Right lobe of liver (tissue), 4 donors: ENCODE results near the gene DCAF17.

Experiments used
- CTCF ChIP-seq, 4 donors: fragments of 200-600 bp in 3 of 4; fragments of 450-650 bp in 1 of 4; IDR thresholded peaks; one replicate each; pipeline versions ENCODE4 v1.5.1 to v1.8.0; 2016 to 2022; ENCODE audit warnings: antibody characterized with exemption in 4 of 4, mild to moderate bottlenecking in 2 of 4
- POLR2A ChIP-seq: fragments of 450-650 bp; IDR thresholded peaks from one replicate; pipeline ENCODE4 v1.6.1; 2017; ENCODE audit warnings: antibody characterized with exemption, mild to moderate bottlenecking
- donor health status: DM: no; HTN: no; CAD: no.
- donor health status: DM: no; HTN: no; CAD: no.
- donor health status: DM: no; HTN: yes; CAD: no.

- no peak for TF ChIP-seq CTCF (IDR thresholded peaks at IDR 0.05)
- no peak for TF ChIP-seq POLR2A
Observed at GRCh38 chr2:171483793-171484192, 49.8 kb downstream of the DCAF17 start.
